K562 (cell line): ENCODE results near the gene DNAJC9. TPM values are rescaled to one million over a fixed set of nuclear protein-coding genes. Genes with fewer than 3 reads are reported as not detected.

Source experiments
- ATAC-seq: fragments of 200-7000 bp; cut with Tn5 transposase; 3 replicates; pipeline ENCODE4 v1.9.1; 2020; ENCODE audit warnings: moderate library complexity
- BruUV-seq: library from RNA; stranded (reverse); fragments of 400-500 nt; replicated peaks from 2 replicates; lab custom pipeline; 2021; lab: Mats Ljungman, UMichigan
- CTCF ChIA-PET: fragments of 300-600 bp; formaldehyde crosslinking; extraction: SDS; loops from one replicate; lab custom pipeline; 2021; ENCODE audit warnings: low intra/inter-chr PET ratio; lab: Yijun Ruan, JAX
- POLR2A ChIA-PET: fragments of 300-600, 350-650 bp; sonication (Branson Sonifier 250); formaldehyde crosslinking; extraction: SDS; loops from one replicate; lab custom pipeline; 2021; ENCODE audit warnings: antibody characterized with exemption, inconsistent platforms; lab: Yijun Ruan, JAX
- DNase-seq, 4 experiments: peaks; one replicate each; pipeline versions ENCODE4 v3.0.0 to v3.0.0-alpha.2; 2011 to 2018; ENCODE audit warnings: low spot score in 3 of 4, mixed read lengths in 3 of 4; ENCODE audit errors: extremely low read depth in 1 of 4
- FAIRE-seq: peaks from 2 replicates; lab custom pipeline; 2011; peaks lifted over from hg19 to GRCh38; lab: Jason Lieb, UNC
- H2AFZ ChIP-seq: 2 replicates; pipeline ENCODE4 v1.6.0; 2011; ENCODE audit warnings: low read depth, low read length, control low read depth, inconsistent platforms
- H3K27ac ChIP-seq: fragments of 200-600 bp; 3 replicates; pipeline ENCODE4 v1.8.0; 2011; ENCODE audit warnings: low read depth, mild to moderate bottlenecking, control low read depth, inconsistent platforms, low read length, moderate library complexity, mixed read lengths; ENCODE audit errors: extremely low read depth
- H3K27me3 ChIP-seq, 2 experiments: fragments of 300-600 bp in 1 of 2; 2 replicates in 1 of 2; 3 replicates in 1 of 2; pipeline versions ENCODE4 v1.6.0 to v1.8.0; 2011; ENCODE audit warnings: inconsistent platforms in 2 of 2, low read length in 2 of 2, mild to moderate bottlenecking in 1 of 2, mixed read lengths in 1 of 2, moderate library complexity in 1 of 2; ENCODE audit not compliant: control insufficient read depth in 2 of 2, insufficient read depth in 2 of 2
- H3K36me3 ChIP-seq: fragments of 300-600 bp; 3 replicates; pipeline ENCODE4 v1.8.0; 2011; ENCODE audit warnings: mild to moderate bottlenecking, low read length, inconsistent platforms; ENCODE audit not compliant: control insufficient read depth, insufficient read depth
- H3K4me1 ChIP-seq, 2 experiments: fragments of 200-600 bp in 1 of 2; replicated peaks in 1 of 2; 2 replicates in 1 of 2; 3 replicates in 1 of 2; pipeline versions ENCODE4 v1.5.1 to v1.8.0; 2011; ENCODE audit warnings: inconsistent platforms in 2 of 2, low read length in 2 of 2, mild to moderate bottlenecking in 1 of 2, mixed read lengths in 1 of 2, moderate library complexity in 1 of 2; ENCODE audit not compliant: control insufficient read depth in 2 of 2, insufficient read depth in 2 of 2
- H3K4me2 ChIP-seq: 2 replicates; pipeline ENCODE4 v1.6.1; 2011; ENCODE audit warnings: low read length, control low read depth, inconsistent platforms, mixed read lengths; ENCODE audit not compliant: insufficient read depth
- H3K4me3 ChIP-seq: fragments of 200-600 bp; sonication (generic), shearing (Covaris generic); 2 replicates; pipeline ENCODE4 v1.5.1; 2016; ENCODE audit warnings: control low read depth, inconsistent platforms
- H3K79me2 ChIP-seq: fragments of 200-600 bp; 3 replicates; pipeline ENCODE4 v1.8.0; 2011; ENCODE audit warnings: low read length, inconsistent platforms; ENCODE audit not compliant: control insufficient read depth, insufficient read depth
- H3K9ac ChIP-seq, 2 experiments: 2 replicates each; pipeline versions ENCODE4 v1.6.0 to v1.6.1; 2011; ENCODE audit warnings: low read depth in 2 of 2, low read length in 2 of 2, control low read depth in 1 of 2, inconsistent platforms in 1 of 2, mild to moderate bottlenecking in 1 of 2, mixed read lengths in 1 of 2; ENCODE audit not compliant: insufficient read depth in 1 of 2
- H3K9me1 ChIP-seq: one replicate; pipeline ENCODE4 v1.6.0; 2011; ENCODE audit warnings: inconsistent platforms, mild to moderate bottlenecking, low read length, moderate library complexity; ENCODE audit not compliant: control insufficient read depth, insufficient read depth
- H3K9me3 ChIP-seq: replicated peaks from 2 replicates; pipeline ENCODE4 v1.5.1; 2011; ENCODE audit warnings: low read depth, low read length, inconsistent platforms; ENCODE audit not compliant: control insufficient read depth, insufficient read depth
- H4K20me1 ChIP-seq: replicated peaks from 2 replicates; pipeline ENCODE4 v1.6.1; 2011; ENCODE audit warnings: low read length, inconsistent platforms, mixed read lengths; ENCODE audit not compliant: control insufficient read depth, insufficient read depth
- BRD4 ChIP-seq: fragments of 200-600 bp; sonication (generic); IDR thresholded peaks from 2 replicates; pipeline ENCODE4 v1.6.1; 2017; ENCODE audit warnings: inconsistent platforms
- CHD1 ChIP-seq: fragments of 200-600 bp; sonication (generic); IDR thresholded peaks from one replicate; pipeline ENCODE4 v1.6.1; 2012; ENCODE audit warnings: mild to moderate bottlenecking, moderate library complexity, low read length, inconsistent platforms
- FOXP1 ChIP-seq: sonication (generic); formaldehyde crosslinking; IDR thresholded peaks from 2 replicates; pipeline ENCODE4 v1.8.0; 2022; ENCODE audit warnings: mild to moderate bottlenecking, missing genetic modification reagents
- FOXP4 ChIP-seq: sonication (generic); formaldehyde crosslinking; IDR thresholded peaks from 2 replicates; pipeline ENCODE4 v1.8.0; 2022; ENCODE audit warnings: mild to moderate bottlenecking, missing genetic modification reagents, borderline replicate concordance
- KHSRP ChIP-seq: fragments of 450-650 bp; IDR thresholded peaks from 2 replicates; pipeline ENCODE4 v1.6.1; 2017
- NEUROD1 ChIP-seq: fragments of 150-350 bp; IDR thresholded peaks from 2 replicates; pipeline ENCODE4 v1.6.1; 2014; ENCODE audit warnings: borderline replicate concordance, low read length, low read depth; ENCODE audit not compliant: partially characterized antibody
- RBM15 ChIP-seq: fragments of 200-400 bp; formaldehyde crosslinking; IDR thresholded peaks from 2 replicates; pipeline ENCODE4 v1.6.1; 2018; ENCODE audit warnings: mild to moderate bottlenecking, low read length, moderate library complexity; ENCODE audit not compliant: insufficient read depth
- RBM17 ChIP-seq: fragments of 200-400 bp; formaldehyde crosslinking; IDR thresholded peaks from 2 replicates; pipeline ENCODE4 v1.6.1; 2017; ENCODE audit warnings: low read depth, mild to moderate bottlenecking, low read length, borderline replicate concordance
- SMAD3 ChIP-seq: fragments of 450-650 bp; formaldehyde crosslinking; conservative IDR thresholded peaks from 2 replicates; pipeline ENCODE4 v1.4.0; 2020; ENCODE audit warnings: mild to moderate bottlenecking
- SRSF3 ChIP-seq: fragments of 200-400 bp; formaldehyde crosslinking; IDR thresholded peaks from 2 replicates; pipeline ENCODE4 v1.6.1; 2016; ENCODE audit warnings: mild to moderate bottlenecking, low read length, moderate library complexity; ENCODE audit not compliant: insufficient read depth
- STAG1 ChIP-seq: sonication (generic); formaldehyde crosslinking; IDR thresholded peaks from 2 replicates; pipeline ENCODE4 v1.5.0; 2020; ENCODE audit warnings: missing genetic modification reagents, borderline replicate concordance
- TFAP4 ChIP-seq: sonication (generic); formaldehyde crosslinking; IDR thresholded peaks from 2 replicates; pipeline ENCODE4 v1.8.0; 2022; ENCODE audit warnings: missing genetic modification reagents, mild to moderate bottlenecking, moderate library complexity, borderline replicate concordance
- ZNF398 ChIP-seq: fragments of 250-450 bp; sonication (Bioruptor Pico); IDR thresholded peaks from 2 replicates; pipeline ENCODE4 v1.8.0; 2021; ENCODE audit warnings: moderate library complexity, mild to moderate bottlenecking, inconsistent platforms
- ZNF57 ChIP-seq: fragments of 450-650 bp; formaldehyde crosslinking; IDR thresholded peaks from 2 replicates; pipeline ENCODE4 v1.4.0; 2020; ENCODE audit warnings: mild to moderate bottlenecking, moderate library complexity
- ZNF75A ChIP-seq: fragments of 450-650 bp; formaldehyde crosslinking; IDR thresholded peaks from 2 replicates; pipeline ENCODE4 v1.4.0; 2020; ENCODE audit warnings: mild to moderate bottlenecking
- ZSCAN32 ChIP-seq: fragments of 450-650 bp; formaldehyde crosslinking; IDR thresholded peaks from 2 replicates; pipeline ENCODE4 v1.4.0; 2020; ENCODE audit warnings: mild to moderate bottlenecking, moderate library complexity
- WGBS: fragments of 100-300 bp; shearing (Covaris generic); methylation state at CpG from one replicate; pipeline ENCODE4 v1.1.6; 2016; ENCODE audit warnings: low coverage, mixed read lengths; ENCODE audit not compliant: insufficient coverage; ENCODE audit errors: missing lambda C conversion rate; 5-methylcytosine and 5-hydroxymethylcytosine counted together
- in situ Hi-C: fragments of 300-500 bp; cut with MboI; formaldehyde crosslinking; loops from 4 replicates; pipeline ENCODE4 v1.15.0; 2018; ENCODE audit warnings: inconsistent platforms, mixed read lengths
- intact Hi-C: fragments of 100-400 bp; cut with micrococcal nuclease; formaldehyde crosslinking; loops from 2 replicates; pipeline ENCODE4 v1.14.2; 2022
- polyA plus RNA-seq, 8 experiments: library from polyadenylated mRNA; depleted of rRNA in 4 of 8; stranded (reverse) in 5 of 8; unstranded in 3 of 8; fragments of >200 nt; fragmentation: Nextera tagmentation in 2 of 8; fragmentation: Illumina TruSeq in 1 of 8; extraction: Ambion mirVana in 2 of 8; extraction: Trizol in 1 of 8; gene quantifications; 2 replicates each; pipeline versions ENCODE4 v1.2.1 to v1.2.3, GENCODE V29; 2011 to 2014; ENCODE audit warnings: inconsistent platforms in 1 of 8, missing spikeins in 1 of 8
- total RNA-seq, 7 experiments: library from RNA; depleted of rRNA in 6 of 7; stranded (reverse); fragments of >200 nt in 6 of 7; fragmentation: Illumina TruSeq in 2 of 7; extraction: Trizol in 2 of 7; gene quantifications; 2 replicates each; pipeline versions ENCODE4 v1.2.1 to v1.2.3, GENCODE V29; 2011 to 2021; ENCODE audit warnings: low replicate concordance in 1 of 7

Gene DNAJC9
- total and polyA plus RNA-seq, 9 of the 15 experiments (the other 6 are each of a cell fraction or from before 2014, with no cell fraction given), result 66.7 to 133 (median 102) TPM

GRCh38 chr10:73251683-73252444, 4.8 kb upstream of the DNAJC9 start:
- peak overlapping the region; percentile 97 for H2AFZ ChIP-seq
- ATAC-seq (peak; percentile 73), FAIRE-seq (peak; percentile 67), DNase-seq (peak in 2 of 4 experiments; percentile 58 to 62)
- whole genome bisulfite sequencing, result under 1% methylated on average over 23 of the region's 23 CpGs
- no peaks in the 10 kb centered on the region for H4K20me1 ChIP-seq
- ChIA-PET POLR2A (interaction anchor here (0.5 to 4.6 kb wide), 16 partner anchors 9 to 773 kb away, joined by 3 to 26 read pairs (median 4); no protein-coding TSS in a partner anchor), CTCF (interaction anchor here (0.5 kb wide), 1 partner anchor 280 kb away, joined by 3 read pairs; no protein-coding TSS in a partner anchor)
- H3K4me1 ChIP-seq, result peaks cover 7 to 29% of the 10 kb centered on the region in 2 experiments; a peak in 4 of 5 replicates
- H3K9me3 ChIP-seq, result no peaks in the 10 kb centered on the region
- H3K36me3 ChIP-seq, result peaks cover 28% of the 10 kb centered on the region
- in situ Hi-C loops, result loop anchor here (5.0 kb wide), 2 partner anchors 390 to 625 kb away; partner anchors contain the start of gene MYOZ1
- peak overlapping the region; percentile 88 to 96 for H3K9ac ChIP-seq
- intact Hi-C loops, result loop anchor here (2.0 kb wide), 1 partner anchor 83 kb away; the partner anchor contains the start of genes ECD and FAM149B1
- H3K9me1 ChIP-seq, result no peaks in the 10 kb centered on the region
- H3K27ac ChIP-seq, result peak overlapping the region; percentile 89
- peak overlapping the region; percentile 98 for H3K4me2 ChIP-seq
- no peaks in the 10 kb centered on the region for H3K27me3 ChIP-seq
- H3K79me2 ChIP-seq, result peaks cover 67% of the 10 kb centered on the region
- TSS peak; percentile 75 for BruUV-seq
- peak overlapping the region; percentile 59 for H3K4me3 ChIP-seq
- TF ChIP-seq FOXP1 (CRISPR knock-in tag) (0 out of 2 replicates have a peak, but pooled peaks have one; percentile 1), NEUROD1 (peak; percentile 12), BRD4 (peak; percentile 18; the same call in 1 of the 2 replicates), SRSF3 (no peak), ZSCAN32 (CRISPR knock-in tag) (0 out of 2 replicates have a peak, but pooled peaks have one; percentile 6), SMAD3 (CRISPR knock-in tag) (0 out of 2 replicates have a peak, but pooled peaks have one; percentile 24), ZNF75A (no peak), ZNF398 (CRISPR knock-in tag) (no peak), RBM15 (no peak), FOXP4 (CRISPR knock-in tag) (peak; percentile 86; the same call in 1 of the 2 replicates), CHD1 (peak; percentile 98), ZNF57 (CRISPR knock-in tag) (peak; percentile 76; the same call in 1 of the 2 replicates), RBM17 (no peak), STAG1 (CRISPR knock-in tag) (no peak), TFAP4 (CRISPR knock-in tag) (peak; percentile 70), KHSRP (0 out of 2 replicates have a peak, but pooled peaks have one; percentile 19)
